WERI-Rb-1 (cell line): Measurements from ENCODE around the gene FBXW9.
"Not testable (repeated sequence)": the region's sequence is repeated elsewhere in the genome, so short reads cannot be mapped to it uniquely, and the experiment has no call there.

Experiments used
- DNase-seq: peaks from one replicate; pipeline ENCODE4 v3.0.0-alpha.2; 2020
- H3K27ac ChIP-seq: fragments of 250-450 bp; sonication (Bioruptor Pico); 2 replicates; pipeline ENCODE4 v1.5.1; 2020; ENCODE audit warnings: mild to moderate bottlenecking, moderate library complexity
- H3K27me3 ChIP-seq: fragments of 250-450 bp; sonication (Bioruptor Pico); 2 replicates; pipeline ENCODE4 v1.5.1; 2021; ENCODE audit warnings: mild to moderate bottlenecking, low read depth, moderate library complexity; ENCODE audit not compliant: insufficient read depth, severe bottlenecking
- H3K36me3 ChIP-seq: fragments of 250-450 bp; sonication (Bioruptor Pico); 2 replicates; pipeline ENCODE4 v1.5.1; 2020; ENCODE audit warnings: mild to moderate bottlenecking, moderate library complexity
- H3K4me3 ChIP-seq: 2 replicates; pipeline ENCODE4 v1.5.1; 2011; ENCODE audit warnings: low read depth, mild to moderate bottlenecking, control low read depth, low read length
- H3K9me3 ChIP-seq: fragments of 250-450 bp; sonication (Bioruptor Pico); 2 replicates; pipeline ENCODE4 v1.5.1; 2021; ENCODE audit warnings: mild to moderate bottlenecking, moderate library complexity; ENCODE audit not compliant: severe bottlenecking
- CTCF ChIP-seq: IDR thresholded peaks from 2 replicates; pipeline ENCODE4 v1.5.1; 2011; ENCODE audit warnings: low read depth, mild to moderate bottlenecking, control low read depth, inconsistent platforms, low read length

The FBXW9 gene

GRCh38 chr19:12733369-12734214 is 37.2 kb upstream of the FBXW9 start:
- Histone ChIP-seq H3K27me3 (no peaks in the 10 kb centered on the region), H3K36me3 (peaks cover 48% of the 10 kb centered on the region), H3K4me3 (peak overlapping the region; percentile 89), H3K27ac (peak overlapping the region; percentile 97), H3K9me3 (no peaks in the 10 kb centered on the region)
- peak; percentile 68 for TF ChIP-seq CTCF
- DNase-seq = peak; percentile 58

- H3K27ac ChIP-seq = no peak overlapping the region
- no peak for TF ChIP-seq CTCF
- no peaks in the 10 kb centered on the region for H3K9me3 ChIP-seq
- H3K36me3 ChIP-seq = peaks cover 52% of the 10 kb centered on the region
- H3K27me3 ChIP-seq = no peaks in the 10 kb centered on the region
- no peak overlapping the region for H3K4me3 ChIP-seq
- no peak for DNase-seq
Measured at GRCh38 chr19:12731337-12731736, 34.9 kb upstream of the FBXW9 start.

GRCh38 chr19:12730064-12730463 is 33.6 kb upstream of the FBXW9 start:
- Histone ChIP-seq H3K9me3 (no peaks in the 10 kb centered on the region), H3K27ac (no peak overlapping the region), H3K4me3 (no peak overlapping the region), H3K36me3 (peaks cover 52% of the 10 kb centered on the region), H3K27me3 (no peaks in the 10 kb centered on the region)
- no peak for DNase-seq
- TF ChIP-seq CTCF = no peak

- peaks cover 45% of the 10 kb centered on the region for H3K36me3 ChIP-seq
- no peaks in the 10 kb centered on the region for H3K9me3 ChIP-seq
- TF ChIP-seq CTCF = no peak
- H3K4me3 ChIP-seq = no peak overlapping the region
- DNase-seq = no peak
- H3K27me3 ChIP-seq = no peaks in the 10 kb centered on the region
- no peak overlapping the region for H3K27ac ChIP-seq
Measured at GRCh38 chr19:12727745-12728433, 31.5 kb upstream of the FBXW9 start.

GRCh38 chr19:12726988-12727316 is 30.5 kb upstream of the FBXW9 start:
- H3K9me3 ChIP-seq = no peaks in the 10 kb centered on the region
- H3K27ac ChIP-seq = no peak overlapping the region
- no peak for DNase-seq
- TF ChIP-seq CTCF = no peak
- no peaks in the 10 kb centered on the region for H3K27me3 ChIP-seq
- peaks cover 39% of the 10 kb centered on the region for H3K36me3 ChIP-seq
- no peak overlapping the region for H3K4me3 ChIP-seq

- not testable (repeated sequence) for H3K9me3 ChIP-seq, H3K4me3 ChIP-seq, DNase-seq, H3K27me3 ChIP-seq, H3K27ac ChIP-seq
- H3K36me3 ChIP-seq = peaks cover 29% of the 10 kb centered on the region
Measured at GRCh38 chr19:12725612-12726011, 29.2 kb upstream of the FBXW9 start.
